SKM-1 treated with dmso at 0.1 percent for 144 hours (cell line): ENCODE results near the gene HRNR.
"Not testable (repeated sequence)": the region's sequence is repeated elsewhere in the genome, so short reads cannot be mapped to it uniquely, and the experiment has no call there.

Source experiments
- DNase-seq: peaks from one replicate; lab custom pipeline; 2025; ENCODE audit not compliant: unreplicated experiment; lab: John Stamatoyannopoulos, UW

The HRNR gene

DNA sequence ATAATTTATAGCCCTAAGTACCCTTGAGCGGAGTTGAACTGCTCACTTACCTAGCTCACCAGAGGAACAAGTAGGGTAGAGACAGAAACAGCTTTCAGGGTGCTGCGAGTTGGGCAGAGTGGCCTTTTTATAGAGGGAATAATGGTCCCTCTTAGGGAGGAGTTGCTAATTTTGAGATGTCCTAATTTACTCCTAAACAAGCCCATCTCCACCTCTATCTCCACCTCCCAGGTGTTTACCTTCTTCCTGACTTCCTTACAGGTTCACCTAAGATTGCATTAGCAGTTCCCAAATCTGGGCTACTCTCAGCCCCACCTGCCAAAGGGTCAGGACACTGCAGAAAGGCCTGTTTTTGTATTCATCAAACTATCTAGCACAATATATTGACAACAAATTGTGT is at the start of gene HRNR:
Gene HRNR (minus strand): TSS at position 101 of the 400 bp plus-strand sequence. CDS start 940 bp downstream, outside the sequence.
- DNase-seq = no peak

DNA sequence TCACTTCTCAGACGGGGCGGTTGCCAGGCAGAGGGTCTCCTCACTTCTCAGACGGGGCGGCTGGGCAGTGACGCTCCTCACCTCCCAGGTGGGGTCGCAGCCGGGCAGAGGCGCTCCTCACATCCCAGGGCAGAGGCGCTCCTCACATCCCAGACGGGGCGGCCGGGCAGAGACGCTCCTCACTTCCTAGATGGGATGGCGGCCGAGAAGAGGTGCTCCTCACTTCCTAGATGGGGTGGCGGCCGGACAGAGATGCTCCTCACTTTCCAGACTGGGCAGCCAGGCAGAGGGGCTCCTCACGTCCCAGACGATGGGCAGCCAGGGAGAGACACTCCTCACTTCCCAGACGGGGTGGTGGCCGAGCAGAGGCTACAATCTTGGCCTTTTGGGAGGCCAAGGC is 32.4 kb upstream of the HRNR start:
- not testable (repeated sequence) for DNase-seq

DNA sequence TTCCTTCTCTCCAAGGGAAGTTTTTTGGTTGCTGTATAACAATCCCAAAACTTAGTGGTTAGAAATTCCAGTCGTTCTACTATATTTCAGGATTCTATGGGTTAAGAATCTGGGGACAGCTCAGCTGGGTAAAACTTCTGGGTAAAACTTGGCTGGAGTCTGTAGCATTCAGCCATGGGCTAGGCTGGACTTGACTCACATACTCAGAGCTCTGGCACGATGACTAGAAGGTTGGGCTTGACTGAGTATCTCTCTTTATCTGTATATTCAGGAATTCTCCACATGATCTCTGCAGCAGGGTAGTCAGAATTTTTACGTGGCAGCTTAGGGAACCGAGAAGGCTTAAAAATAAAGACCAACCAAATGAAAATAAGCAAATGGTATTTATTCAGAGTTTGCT is 28.2 kb upstream of the HRNR start:
- no peak for DNase-seq

DNA sequence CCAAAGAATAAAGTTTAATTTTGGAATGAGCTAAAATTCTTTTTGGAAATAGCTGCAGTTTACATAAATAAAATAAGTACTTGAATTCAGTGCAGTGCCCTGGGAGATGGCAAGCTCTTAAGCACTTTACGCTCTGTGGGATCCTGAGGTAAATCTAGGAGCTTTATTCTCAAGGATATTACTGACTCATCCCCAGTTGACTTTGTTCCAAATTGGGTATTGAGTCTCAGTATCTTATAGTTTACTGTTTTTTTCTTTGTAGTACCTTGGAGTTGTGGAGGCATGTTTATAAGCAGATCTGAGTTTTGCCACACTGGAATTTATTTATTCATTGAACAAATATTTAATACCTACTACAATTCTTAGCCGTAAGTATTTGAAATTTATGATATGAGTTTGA is 27.4 kb upstream of the HRNR start:
- DNase-seq = no peak

DNA sequence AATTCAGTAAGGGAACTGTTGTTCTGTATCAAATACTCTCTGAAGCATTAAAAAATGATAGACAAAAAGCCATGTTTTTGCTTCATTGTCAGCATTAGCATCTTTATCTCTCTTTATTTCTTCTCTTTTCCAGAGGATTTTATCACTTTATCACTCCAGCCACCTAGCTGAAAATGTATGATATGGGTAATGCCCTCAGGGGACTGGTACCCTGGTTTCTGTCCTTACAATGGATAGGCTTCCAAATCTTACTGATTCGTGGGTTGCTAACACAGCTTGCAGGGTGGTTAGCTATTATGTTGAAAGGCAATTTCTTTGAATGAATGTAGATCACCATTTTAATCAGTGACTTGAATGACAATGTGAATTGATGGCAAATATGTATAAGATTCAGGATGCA is 23.3 kb upstream of the HRNR start:
- no peak for DNase-seq

DNA sequence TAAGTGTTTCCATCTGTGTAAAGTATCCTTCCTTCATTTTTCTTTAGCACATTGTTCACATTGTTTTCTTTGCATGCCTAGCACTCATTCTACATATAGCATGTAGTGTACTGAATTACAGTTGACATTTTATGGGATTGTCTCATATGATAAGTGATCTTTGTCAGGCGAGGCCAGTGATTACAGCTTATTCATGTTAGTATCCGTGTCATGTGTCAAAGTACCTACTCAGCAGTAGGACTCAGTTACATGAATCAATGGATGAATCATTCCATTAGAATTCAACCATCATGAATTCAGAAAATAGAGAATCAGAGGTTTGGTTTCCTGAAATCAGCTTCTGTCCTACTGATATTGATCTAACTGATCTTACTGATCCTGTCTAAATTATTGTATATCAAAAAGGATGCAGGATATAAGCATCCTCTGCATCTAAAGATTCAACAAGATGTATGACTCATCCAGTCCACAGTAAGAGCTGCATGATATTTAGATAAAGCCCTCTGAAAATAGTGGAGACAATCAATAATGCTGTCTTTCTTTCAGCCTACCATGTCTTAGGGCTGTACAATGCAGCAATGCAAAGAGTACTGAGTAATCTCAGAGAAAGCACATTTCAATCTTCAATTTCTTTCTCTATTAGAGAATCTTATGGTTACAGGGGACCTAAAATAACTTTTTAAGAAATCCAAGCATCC is 20.7 kb upstream of the HRNR start:
- DNase-seq = no peak

DNA sequence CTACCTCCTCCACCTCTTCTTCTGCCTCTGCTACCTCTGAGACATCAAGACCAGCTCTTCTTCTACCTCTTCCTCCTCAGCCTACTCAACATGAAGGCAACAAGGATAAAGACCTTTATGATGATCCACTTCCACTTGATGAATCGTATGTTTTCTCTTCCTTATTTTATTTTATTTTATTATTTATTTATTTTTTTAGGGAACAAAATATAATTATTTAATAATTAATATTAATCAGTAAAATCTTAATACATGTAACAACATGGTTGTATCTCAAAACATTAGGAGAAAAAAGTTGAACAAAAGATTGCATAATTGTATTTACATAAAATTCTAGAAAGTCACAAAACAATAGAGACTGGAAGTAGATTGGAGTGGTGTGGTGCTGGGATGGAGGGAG is 13.1 kb upstream of the HRNR start:
- no peak for DNase-seq

DNA sequence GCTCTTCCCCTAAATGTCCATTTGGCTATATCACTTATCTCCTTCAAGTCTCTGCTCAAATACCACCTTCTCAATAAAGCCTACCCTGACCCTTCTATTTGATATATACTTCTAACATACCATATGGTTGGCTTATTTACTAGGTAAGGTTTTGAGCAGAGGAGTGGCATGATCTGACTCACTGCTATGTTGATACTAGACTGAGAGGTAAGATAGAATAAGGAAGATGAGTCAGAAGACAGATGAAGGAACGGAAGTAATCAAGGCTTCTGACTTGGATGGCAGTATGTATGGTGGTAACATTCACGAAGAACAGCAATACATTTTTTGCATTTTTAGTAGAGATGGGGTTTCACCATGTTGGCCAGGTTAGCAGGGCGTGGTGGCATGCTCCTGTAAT is 4.8 kb upstream of the HRNR start:
- DNase-seq = no peak

DNA sequence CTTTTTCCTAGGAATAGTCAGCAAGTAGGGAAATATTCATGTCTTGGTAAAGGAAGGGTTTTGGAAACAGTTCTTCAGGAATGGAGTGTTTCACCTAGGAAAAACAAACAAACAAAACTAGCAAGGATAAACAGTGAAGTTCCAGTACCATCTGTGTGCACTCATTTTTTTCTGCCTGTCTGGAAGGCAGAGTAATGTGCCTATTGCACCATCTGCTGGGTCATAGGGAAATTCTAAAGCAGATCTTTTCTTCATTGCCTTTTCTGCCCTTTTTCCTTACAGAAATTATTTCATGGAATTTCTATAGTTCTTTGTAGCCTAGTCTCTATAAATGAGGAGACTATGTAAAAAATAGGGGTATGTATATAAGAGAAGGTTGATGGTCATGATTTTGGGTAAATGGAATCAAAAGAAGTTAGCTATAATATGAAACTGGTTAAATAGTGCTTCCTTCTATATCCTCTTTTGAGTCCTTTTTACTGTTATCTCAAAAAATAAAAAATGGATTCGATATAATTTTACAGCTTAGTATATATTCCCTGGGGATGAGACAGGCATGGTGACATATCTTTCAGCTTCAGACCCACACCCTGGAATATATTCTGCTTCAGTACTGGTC is 3.4 kb upstream of the HRNR start:
- DNase-seq = no peak

DNA sequence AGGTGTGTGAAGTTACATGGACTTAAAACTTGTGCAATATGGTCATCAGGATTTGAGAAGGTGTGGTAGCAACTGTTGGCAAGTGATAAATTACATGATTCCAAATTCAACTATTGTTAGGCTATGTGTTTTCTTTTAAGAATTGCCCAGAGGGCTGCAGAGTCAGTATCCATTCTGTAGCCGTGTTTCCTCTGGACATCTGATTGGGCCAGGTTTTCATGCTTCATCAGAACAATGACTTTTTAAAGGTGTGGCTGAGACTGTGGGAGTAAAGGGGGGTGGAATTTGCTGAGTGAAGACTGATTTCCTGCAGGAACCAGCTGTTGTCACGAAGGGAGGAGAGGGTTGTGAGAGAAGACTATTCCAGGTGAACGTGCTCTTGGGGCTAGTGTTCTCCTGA is 1.7 kb upstream of the HRNR start:
- DNase-seq = no peak

DNA sequence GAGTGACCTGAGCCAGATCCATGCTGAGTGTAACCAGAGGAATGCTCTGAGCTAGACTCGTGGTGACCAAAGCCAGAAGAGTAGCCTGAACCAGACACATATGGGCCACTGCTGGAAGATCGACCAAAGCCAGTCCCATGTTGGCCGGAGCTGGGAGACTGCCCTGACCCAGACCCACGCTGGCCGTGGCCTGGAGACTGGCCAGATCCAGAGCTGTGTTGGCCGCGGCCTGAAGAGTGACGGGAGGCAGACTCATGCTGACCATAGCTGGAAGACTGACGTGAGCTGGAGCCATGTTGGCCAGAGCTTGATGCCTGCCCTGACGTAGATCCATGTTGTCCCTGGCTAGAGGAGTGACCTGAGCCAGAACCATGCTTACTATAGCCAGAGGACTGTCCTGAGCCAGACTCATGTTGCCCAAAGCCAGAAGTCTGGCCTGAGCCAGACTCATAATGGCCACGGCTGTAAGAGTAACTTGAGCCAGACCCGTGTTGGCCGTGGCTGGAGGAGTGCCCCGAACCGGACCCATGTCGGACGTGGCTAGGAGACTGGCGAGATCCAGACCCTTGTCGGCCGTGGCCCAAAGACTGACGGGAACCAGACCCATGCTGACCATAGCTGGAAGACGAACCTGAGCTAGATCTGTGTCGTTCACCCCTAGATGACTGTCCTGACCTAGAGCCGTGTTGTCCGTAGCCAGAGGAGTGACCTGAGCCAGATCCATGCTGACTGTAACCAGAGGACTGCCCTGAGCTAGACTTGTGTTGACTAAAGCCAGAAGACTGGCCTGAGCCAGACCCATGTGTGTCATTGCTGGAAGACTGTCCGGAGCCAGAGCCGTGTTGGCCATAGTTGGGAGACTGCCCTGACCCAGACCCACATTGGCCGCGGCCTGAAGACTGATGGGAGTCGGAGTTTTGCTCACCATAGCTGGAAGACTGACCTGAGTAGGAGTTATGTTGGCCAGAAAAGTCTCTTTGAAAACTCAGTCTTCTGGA is 3.5 kb downstream of the HRNR start:
- no peak for DNase-seq

DNA sequence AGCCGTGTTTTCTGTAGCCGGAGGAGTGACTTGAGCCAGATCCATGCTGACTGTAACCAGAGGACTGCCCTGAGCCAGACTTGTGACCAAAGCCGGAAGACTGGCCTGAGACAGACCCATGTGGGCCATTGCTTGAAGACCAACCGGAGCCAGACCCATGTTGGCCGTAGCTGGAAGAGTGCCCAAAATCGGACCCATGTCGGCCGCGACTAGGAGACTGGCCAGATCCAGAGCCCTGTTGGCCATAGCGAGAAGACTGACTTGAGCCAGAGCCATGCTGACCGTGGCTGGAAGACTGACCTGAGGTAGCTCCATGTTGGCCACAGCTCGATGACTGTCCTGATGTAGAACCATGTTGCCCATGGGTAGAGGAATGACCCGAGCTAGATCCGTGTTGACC is 4.6 kb downstream of the HRNR start:
- not testable (repeated sequence) for DNase-seq

DNA sequence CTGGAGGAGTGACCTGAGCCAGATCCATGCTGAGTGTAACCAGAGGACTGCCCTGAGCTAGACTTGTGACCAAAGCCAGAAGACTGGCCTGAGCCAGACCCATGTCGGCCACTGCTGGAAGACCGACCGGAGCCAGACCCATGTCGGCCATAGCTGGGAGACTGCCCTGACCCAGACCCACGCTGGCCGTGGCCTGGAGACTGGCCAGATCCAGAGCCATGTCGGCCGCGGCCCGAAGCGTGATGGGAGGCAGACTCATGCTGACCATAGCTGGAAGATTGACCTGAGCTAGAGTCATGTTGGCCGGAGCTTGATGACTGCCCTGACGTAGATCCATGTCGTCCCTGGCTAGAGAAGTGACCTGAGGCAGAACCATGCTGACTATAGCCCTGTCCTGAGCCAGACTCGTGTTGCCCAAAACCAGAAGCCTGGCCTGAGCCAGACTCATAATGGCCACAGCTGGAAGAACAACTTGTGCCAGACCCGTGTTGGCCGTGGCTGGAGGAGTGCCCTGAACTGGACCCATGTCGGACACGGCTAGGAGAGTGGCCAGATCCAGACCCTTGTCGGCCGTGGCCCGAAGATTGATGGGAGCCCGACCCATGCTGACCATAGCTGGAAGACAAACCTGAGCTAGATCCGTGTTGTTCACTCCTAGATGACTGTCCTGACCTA is 5.1 kb downstream of the HRNR start:
- DNase-seq = no peak

DNA sequence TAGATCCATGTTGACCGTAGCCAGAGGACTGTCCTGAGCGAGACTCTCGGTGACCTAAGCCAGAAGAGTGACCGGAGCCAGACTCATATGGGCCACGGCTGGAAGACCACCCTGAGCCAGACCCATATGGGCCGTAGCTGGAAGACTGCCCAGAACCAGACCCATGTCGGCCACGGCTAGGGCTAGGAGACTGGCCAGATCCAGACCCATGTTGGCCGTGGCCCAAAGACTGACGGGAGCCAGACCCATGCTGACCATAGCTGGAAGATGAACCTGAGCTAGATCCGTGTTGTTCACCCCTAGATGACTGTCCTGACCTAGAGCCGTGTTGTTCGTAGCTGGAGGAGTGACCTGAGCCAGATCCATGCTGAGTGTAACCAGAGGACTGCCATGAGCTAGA is 8.4 kb downstream of the HRNR start:
- DNase-seq = not testable (repeated sequence)

DNA sequence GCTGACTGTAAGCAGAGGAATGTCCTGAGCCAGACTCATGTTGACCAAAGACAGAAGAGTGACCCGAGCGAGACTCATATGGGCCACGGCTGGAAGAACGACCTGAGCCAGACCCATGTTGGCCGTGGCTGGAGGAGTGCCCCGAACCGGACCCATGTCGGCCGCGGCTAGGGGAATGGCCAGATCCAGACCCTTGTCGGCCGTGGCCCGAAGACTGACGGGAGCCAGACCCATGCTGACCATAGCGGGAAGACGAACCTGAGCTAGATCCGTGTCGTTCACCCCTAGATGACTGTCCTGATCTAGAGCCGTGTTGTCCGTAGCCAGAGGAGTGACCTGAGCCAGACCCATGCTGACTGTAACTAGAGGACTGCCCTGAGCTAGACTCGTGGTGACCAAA is 9.1 kb downstream of the HRNR start:
- DNase-seq = not testable (repeated sequence)

DNA sequence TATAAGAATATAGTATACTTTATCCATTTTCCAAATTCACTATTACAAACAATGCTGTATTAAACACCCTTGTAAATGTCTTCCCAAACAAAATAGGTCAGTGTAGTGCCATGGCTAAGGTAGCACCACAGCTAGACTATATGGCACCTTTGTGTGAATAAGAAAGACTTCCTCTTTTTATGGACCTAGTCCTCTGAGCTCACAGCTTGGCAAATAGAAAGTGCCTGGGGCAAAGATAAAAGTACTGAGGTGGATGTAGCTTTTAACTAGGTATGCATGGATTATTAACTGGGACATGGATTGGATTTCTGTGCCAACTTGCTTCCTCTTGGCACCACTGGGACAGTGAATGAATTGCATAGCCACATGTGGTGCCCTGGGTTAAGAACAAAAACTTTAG is 25.0 kb downstream of the HRNR start:
- DNase-seq = no peak

DNA sequence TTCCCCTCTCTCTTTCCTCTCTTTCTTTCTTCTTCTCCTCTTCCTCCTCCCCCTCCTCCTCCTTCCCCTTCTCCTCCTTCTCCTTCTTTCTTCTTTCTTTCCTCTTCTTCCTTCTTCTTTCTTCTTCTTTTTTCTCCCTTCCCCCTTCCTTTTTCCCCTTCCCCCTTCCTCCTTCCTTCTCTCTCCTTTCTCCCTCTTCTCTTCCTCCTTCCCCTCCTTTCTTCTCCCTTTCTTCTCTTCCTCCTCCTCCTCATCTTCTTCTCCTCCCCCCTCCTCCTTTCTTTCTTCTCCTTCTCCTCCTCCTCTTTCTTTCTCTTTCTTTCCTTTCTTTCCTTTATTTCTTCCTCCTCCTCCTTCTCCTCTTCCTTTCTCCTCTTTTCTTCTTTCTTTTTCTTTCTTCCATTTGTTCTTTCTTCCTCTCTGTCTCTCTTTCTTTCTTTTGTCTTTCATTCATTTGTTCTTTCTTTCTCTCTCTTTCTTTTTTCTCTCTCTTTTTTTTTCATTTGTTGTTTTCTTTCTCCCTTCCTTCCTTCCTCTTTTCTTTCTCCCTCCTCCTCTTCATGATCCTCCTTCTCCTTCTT is 26.5 kb downstream of the HRNR start:
- DNase-seq = no peak

DNA sequence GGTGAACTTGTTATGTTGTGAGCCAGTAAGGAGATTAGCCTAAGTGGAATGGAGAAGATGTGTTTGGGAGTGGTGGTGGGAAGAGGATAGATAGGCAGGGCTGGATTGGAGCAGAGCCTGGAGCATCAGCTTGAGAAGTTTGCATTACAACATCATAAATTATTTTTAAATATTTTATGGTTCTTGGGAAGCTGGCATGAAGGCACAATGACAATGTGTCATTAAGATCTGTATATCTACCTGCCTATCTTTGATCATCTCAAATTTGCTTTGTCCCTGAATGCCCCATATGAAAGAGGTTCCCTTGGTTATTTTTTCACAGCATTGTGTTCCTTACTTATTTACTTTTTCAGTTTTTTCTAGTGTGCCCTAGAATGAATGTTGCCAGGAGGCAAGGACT is 32.3 kb downstream of the HRNR start:
- DNase-seq = no peak

DNA sequence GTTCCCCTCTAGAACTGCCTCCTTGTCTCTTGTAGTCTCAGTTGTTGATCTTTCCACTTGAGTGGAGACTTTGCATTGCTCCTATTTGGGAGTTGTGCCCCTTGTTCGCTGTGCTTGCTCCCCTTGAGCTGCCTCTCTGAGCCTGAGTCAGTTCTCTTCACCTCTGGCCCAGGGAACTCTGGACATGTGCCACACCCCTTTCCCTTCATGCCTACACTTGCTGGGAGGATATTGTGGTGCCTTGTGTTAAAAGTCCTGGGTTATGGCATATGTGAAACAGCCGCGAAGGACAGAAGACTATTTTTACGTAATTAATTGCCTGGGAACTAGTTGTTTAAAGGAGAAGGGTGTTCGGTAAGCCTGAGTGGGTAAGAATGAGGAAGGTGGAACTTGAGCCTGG is 32.7 kb downstream of the HRNR start:
- DNase-seq = no peak

DNA sequence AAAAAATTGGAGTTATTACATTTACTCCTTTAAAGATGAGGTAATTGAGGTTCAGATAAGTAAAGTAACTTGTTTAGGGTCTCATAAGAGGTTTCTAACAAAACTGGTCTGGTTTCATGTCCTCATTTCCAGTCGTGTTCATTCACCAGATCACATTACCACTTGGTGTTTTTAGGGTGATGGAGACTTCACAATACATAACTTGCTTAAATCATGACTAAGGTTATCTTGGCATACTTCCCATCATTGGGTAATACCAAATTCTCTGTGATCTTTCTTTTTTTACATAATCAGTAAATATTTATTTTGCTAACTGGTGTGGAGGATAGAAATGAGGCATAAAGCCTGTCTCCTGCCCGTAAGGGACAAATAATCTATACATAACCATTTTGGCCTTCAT is 33.4 kb downstream of the HRNR start:
- no peak for DNase-seq
